Parathyroid adenoma (tissue), 2 donors: ENCODE data around the gene PRCP.

Experiments used
- H2AFZ ChIP-seq: fragments of 300-600 bp; sonication (generic); one replicate; pipeline ENCODE4 v1.7.0; 2017; ENCODE audit warnings: antibody characterized with exemption, mild to moderate bottlenecking
- H3K27ac ChIP-seq: fragments of 300-600 bp; sonication (generic); one replicate; pipeline ENCODE4 v1.7.0; 2017
- H3K27me3 ChIP-seq: fragments of 300-600 bp; sonication (generic); one replicate; pipeline ENCODE4 v1.7.0; 2017; ENCODE audit warnings: low read length; ENCODE audit not compliant: control insufficient read depth, insufficient read depth
- H3K36me3 ChIP-seq: fragments of 300-600 bp; sonication (generic); one replicate; pipeline ENCODE4 v1.7.0; 2017; ENCODE audit warnings: low read length; ENCODE audit not compliant: control insufficient read depth, insufficient read depth
- H3K4me1 ChIP-seq: fragments of 300-600 bp; sonication (generic); one replicate; pipeline ENCODE4 v1.7.0; 2017; ENCODE audit warnings: control low read depth
- H3K4me2 ChIP-seq: fragments of 300-600 bp; sonication (generic); one replicate; pipeline ENCODE4 v1.7.0; 2017; ENCODE audit warnings: low read length
- H3K4me3 ChIP-seq: fragments of 300-600 bp; sonication (generic); one replicate; pipeline ENCODE4 v1.7.0; 2017; ENCODE audit warnings: low read depth, low read length
- H3K79me2 ChIP-seq: fragments of 300-600 bp; sonication (generic); one replicate; pipeline ENCODE4 v1.7.0; 2017; ENCODE audit warnings: control low read depth
- H3K9ac ChIP-seq: fragments of 300-600 bp; sonication (generic); one replicate; pipeline ENCODE4 v1.7.0; 2017; ENCODE audit warnings: mild to moderate bottlenecking
- H3K9me3 ChIP-seq: fragments of 300-600 bp; sonication (generic); one replicate; pipeline ENCODE4 v1.7.0; 2017; ENCODE audit warnings: low read length; ENCODE audit not compliant: control insufficient read depth
- CTCF ChIP-seq: fragments of 300-600 bp; sonication (generic); IDR thresholded peaks from one replicate; pipeline ENCODE4 v1.7.0; 2017; ENCODE audit warnings: antibody characterized with exemption, mild to moderate bottlenecking
- donor health status: primary hyperparathyroidism.

Gene PRCP

GRCh38 chr11:82776377-82776776 is 123.9 kb downstream of the PRCP start:
- Histone ChIP-seq H3K9ac (no peak overlapping the region), H3K4me1 (no peaks in the 10 kb centered on the region), H3K36me3 (no peaks in the 10 kb centered on the region), H2AFZ (no peak overlapping the region), H3K27me3 (no peaks in the 10 kb centered on the region), H3K4me3 (no peak overlapping the region), H3K9me3 (no peaks in the 10 kb centered on the region), H3K4me2 (no peak overlapping the region), H3K79me2 (no peaks in the 10 kb centered on the region), H3K27ac (no peak overlapping the region)
- no peak for TF ChIP-seq CTCF

DNA sequence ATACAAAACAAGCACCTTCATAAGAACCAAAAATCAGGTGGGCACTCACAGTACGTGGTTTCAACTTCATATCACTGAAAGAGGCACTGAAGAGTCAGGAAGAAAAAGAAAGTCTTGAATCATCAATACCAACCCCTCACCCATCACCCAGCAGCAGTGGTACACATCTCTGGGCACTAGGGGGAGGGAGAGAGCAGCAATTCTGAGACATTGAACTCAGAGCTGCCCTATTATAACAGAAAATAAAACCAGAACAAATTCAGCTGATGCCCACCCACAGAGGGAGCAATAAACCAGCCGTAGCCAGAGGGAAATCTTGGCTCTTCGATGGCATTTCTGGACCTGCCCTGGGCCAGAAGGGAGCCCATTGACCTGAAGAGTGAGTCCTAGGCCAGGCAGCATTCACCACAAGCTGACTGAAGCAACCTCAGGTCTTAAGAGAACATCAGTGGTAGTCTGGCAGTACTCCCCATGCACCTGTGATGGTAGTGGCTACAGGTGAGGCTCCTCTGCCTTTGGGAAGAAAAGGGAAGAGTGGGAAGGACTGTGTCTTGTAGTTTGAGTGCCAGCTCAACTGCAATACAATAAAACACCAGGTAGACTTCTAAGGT is 124.4 kb downstream of the PRCP start:
- Histone ChIP-seq H3K9me3 (no peaks in the 10 kb centered on the region), H3K9ac (no peak overlapping the region), H3K79me2 (no peaks in the 10 kb centered on the region), H2AFZ (no peak overlapping the region), H3K4me1 (no peaks in the 10 kb centered on the region), H3K4me3 (no peak overlapping the region), H3K4me2 (no peak overlapping the region), H3K27me3 (no peaks in the 10 kb centered on the region), H3K36me3 (no peaks in the 10 kb centered on the region), H3K27ac (no peak overlapping the region)
- no peak for TF ChIP-seq CTCF

- Histone ChIP-seq H2AFZ (no peak overlapping the region), H3K9ac (no peak overlapping the region), H3K36me3 (no peaks in the 10 kb centered on the region), H3K4me2 (no peak overlapping the region), H3K79me2 (no peaks in the 10 kb centered on the region), H3K4me1 (no peaks in the 10 kb centered on the region), H3K27ac (no peak overlapping the region), H3K27me3 (no peaks in the 10 kb centered on the region), H3K9me3 (no peaks in the 10 kb centered on the region), H3K4me3 (no peak overlapping the region)
- no peak for TF ChIP-seq CTCF
Observed at GRCh38 chr11:82775218-82775617, 125.0 kb downstream of the PRCP start.
